OCI-LY7 (cell line): ENCODE data around the gene PKHD1.

Source experiments
- EZH2phosphoT487 ChIP-seq: fragments of 200-600 bp; sonication (generic); IDR thresholded peaks from 2 replicates; pipeline ENCODE4 v1.6.1; 2018; ENCODE audit warnings: low read depth, borderline replicate concordance, mild to moderate bottlenecking, mixed run types, antibody characterized with exemption, low read length, moderate library complexity, mixed read lengths
- TF ChIP-seq, protein P1 (sequence below): fragments of 200-600 bp; sonication (generic); conservative IDR thresholded peaks from 2 replicates; pipeline ENCODE4 v1.5.1; 2014; ENCODE audit warnings: mild to moderate bottlenecking, antibody characterized with exemption, low read length, moderate library complexity, mixed read lengths

DNA sequence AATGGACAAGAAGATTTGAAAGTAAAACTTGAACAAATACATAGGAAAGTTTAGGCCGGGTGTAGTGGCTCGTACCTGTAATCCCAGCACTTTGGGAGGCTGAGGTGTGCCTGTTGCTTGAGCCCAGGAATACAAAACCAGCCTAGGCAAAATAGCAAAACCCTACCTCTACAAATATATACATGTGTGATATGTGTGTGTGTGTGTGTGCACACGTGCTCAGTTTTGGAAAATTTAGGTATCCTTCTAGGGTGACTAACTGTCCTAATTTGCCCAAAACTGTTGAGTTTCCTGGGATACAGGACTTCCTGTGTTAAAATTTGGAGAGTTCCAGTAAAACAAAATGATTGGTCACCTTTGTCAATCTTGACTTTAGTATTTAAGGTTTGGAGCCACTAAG is 503.2 kb downstream of the PKHD1 start:
- TF ChIP-seq, protein P1, sequence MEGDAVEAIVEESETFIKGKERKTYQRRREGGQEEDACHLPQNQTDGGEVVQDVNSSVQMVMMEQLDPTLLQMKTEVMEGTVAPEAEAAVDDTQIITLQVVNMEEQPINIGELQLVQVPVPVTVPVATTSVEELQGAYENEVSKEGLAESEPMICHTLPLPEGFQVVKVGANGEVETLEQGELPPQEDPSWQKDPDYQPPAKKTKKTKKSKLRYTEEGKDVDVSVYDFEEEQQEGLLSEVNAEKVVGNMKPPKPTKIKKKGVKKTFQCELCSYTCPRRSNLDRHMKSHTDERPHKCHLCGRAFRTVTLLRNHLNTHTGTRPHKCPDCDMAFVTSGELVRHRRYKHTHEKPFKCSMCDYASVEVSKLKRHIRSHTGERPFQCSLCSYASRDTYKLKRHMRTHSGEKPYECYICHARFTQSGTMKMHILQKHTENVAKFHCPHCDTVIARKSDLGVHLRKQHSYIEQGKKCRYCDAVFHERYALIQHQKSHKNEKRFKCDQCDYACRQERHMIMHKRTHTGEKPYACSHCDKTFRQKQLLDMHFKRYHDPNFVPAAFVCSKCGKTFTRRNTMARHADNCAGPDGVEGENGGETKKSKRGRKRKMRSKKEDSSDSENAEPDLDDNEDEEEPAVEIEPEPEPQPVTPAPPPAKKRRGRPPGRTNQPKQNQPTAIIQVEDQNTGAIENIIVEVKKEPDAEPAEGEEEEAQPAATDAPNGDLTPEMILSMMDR, result no peak
- no peak for TF ChIP-seq EZH2phosphoT487
